ENCODE measurements around the gene CD58. TPM values are rescaled to one million over a fixed set of nuclear protein-coding genes. Genes with fewer than 3 reads are reported as not detected.
A peak's percentile ranks its signal among the peaks of the same experiment; 100 is the strongest.
"Not testable (repeated sequence)": the region's sequence is repeated elsewhere in the genome, so short reads cannot be mapped to it uniquely, and the experiment has no call there.

The CD58 gene
- polyA plus RNA-seq, 3 donors = 81.0 to 168 (median 128) TPM

DNA sequence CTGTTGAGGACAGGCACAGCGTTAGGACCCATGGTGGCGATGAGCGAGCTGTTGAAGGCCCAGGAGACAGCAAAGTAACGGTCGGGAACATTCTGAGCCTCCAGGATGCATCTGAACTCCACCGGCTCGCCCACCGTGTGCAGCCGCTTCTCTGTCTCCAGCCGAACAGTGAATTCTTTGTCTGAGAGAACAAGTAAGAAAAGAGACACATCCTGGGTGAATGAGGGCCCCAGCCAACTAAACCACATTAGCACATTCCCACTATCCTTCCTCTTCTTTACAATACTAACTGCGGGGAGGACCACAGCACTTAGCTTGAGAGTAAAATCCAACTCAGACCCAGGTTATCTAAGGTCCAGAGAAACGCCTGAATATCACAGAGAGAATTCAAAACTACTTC, 37.3 kb upstream of the CD58 start:
- H3K27ac ChIP-seq (ENCODE audit: low read depth in 1 of 2, low read length in 2 of 2); H3K4me3 Mint-ChIP-seq; H4K20me1 ChIP-seq (ENCODE audit: insufficient read depth, low read length); H3K9ac ChIP-seq (ENCODE audit: insufficient read depth, low read length, poor library complexity, severe bottlenecking); H3K36me3 Mint-ChIP-seq; H3K9me3 ChIP-seq (replicated peaks in 1 of 2; ENCODE audit: control insufficient read depth in 1 of 2, insufficient read depth in 1 of 2, low read length in 2 of 2); H3K4me2 ChIP-seq (replicated peaks; ENCODE audit: extremely low read depth, low read length, poor library complexity, severe bottlenecking); H3K27me3 Mint-ChIP-seq (ENCODE audit: low read depth in 3 of 3); H3K4me3 ChIP-seq (replicated peaks in 1 of 3; ENCODE audit: low read depth in 2 of 3, low read length in 3 of 3); H3K36me3 ChIP-seq (replicated peaks in 1 of 2; ENCODE audit: control insufficient read depth in 1 of 2, insufficient read depth in 2 of 2, low read length in 2 of 2); H3K9me3 Mint-ChIP-seq; H3K79me2 ChIP-seq (ENCODE audit: insufficient read depth, low read length); H2AFZ ChIP-seq (ENCODE audit: insufficient read depth, low read depth, low read length, poor library complexity, severe bottlenecking); H3K27me3 ChIP-seq (ENCODE audit: control insufficient read depth in 2 of 2, insufficient read depth in 2 of 2, low read length in 2 of 2); DNase-seq; intact Hi-C loops (cut with micrococcal nuclease): not testable (repeated sequence)
- 44% methylated on average over 2 of the region's 12 CpGs for WGBS (ENCODE audit: insufficient coverage)
- peak overlapping the region in 6 of 7 donors; percentile 15 to 97 (median 56) for H3K27ac Mint-ChIP-seq
- H3K4me1 ChIP-seq (ENCODE audit: control insufficient read depth in 1 of 2, insufficient read depth in 2 of 2, low read length in 2 of 2) = peaks cover 40 to 48% of the 10 kb centered on the region in 2 donors
- peaks cover 60% of the 10 kb centered on the region for H3K4me1 Mint-ChIP-seq

DNA sequence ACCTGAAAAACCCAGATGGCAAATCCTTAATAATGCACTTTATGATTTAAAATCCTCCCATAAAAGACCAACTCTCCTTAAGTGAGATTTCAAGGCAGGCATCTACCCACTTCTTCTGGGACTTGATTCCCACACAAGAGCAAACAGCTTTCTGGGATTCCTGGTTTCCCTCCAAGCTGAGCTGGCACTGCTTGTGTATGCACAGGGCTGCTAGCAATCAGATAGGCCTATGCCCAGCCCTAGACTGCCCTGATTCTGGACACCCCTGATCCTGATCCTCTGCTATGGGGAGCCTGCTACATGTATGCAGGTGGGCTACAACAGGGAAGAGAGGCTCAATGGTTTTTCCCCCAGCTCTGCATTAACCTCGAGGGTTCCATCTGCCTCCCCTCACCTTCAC, 36.6 kb upstream of the CD58 start:
- H3K79me2 ChIP-seq (ENCODE audit: insufficient read depth, low read length); H3K27me3 ChIP-seq (ENCODE audit: control insufficient read depth in 2 of 2, insufficient read depth in 2 of 2, low read length in 2 of 2); H3K9me3 Mint-ChIP-seq; DNase-seq; H3K9me3 ChIP-seq (replicated peaks in 1 of 2; ENCODE audit: control insufficient read depth in 1 of 2, insufficient read depth in 1 of 2, low read length in 2 of 2); H2AFZ ChIP-seq (ENCODE audit: insufficient read depth, low read depth, low read length, poor library complexity, severe bottlenecking); H4K20me1 ChIP-seq (ENCODE audit: insufficient read depth, low read length); intact Hi-C loops (cut with micrococcal nuclease); H3K36me3 ChIP-seq (replicated peaks in 1 of 2; ENCODE audit: control insufficient read depth in 1 of 2, insufficient read depth in 2 of 2, low read length in 2 of 2); H3K36me3 Mint-ChIP-seq; H3K27me3 Mint-ChIP-seq (ENCODE audit: low read depth in 3 of 3); H3K4me3 Mint-ChIP-seq; H3K4me2 ChIP-seq (replicated peaks; ENCODE audit: extremely low read depth, low read length, poor library complexity, severe bottlenecking); H3K9ac ChIP-seq (ENCODE audit: insufficient read depth, low read length, poor library complexity, severe bottlenecking); H3K4me3 ChIP-seq (replicated peaks in 1 of 3; ENCODE audit: low read depth in 2 of 3, low read length in 3 of 3): not testable (repeated sequence)
- H3K4me1 Mint-ChIP-seq = peaks cover 66% of the 10 kb centered on the region
- H3K27ac Mint-ChIP-seq = peak overlapping the region; percentile 41 to 97 (median 80)
- no CpG with 5 or more reads among the region's 1 CpG for WGBS (ENCODE audit: insufficient coverage)
- Histone ChIP-seq H3K4me1 (ENCODE audit: control insufficient read depth in 1 of 2, insufficient read depth in 2 of 2, low read length in 2 of 2) (peaks cover 44 to 53% of the 10 kb centered on the region in 2 donors), H3K27ac (ENCODE audit: low read depth in 1 of 2, low read length in 2 of 2) (peak overlapping the region in 1 of 2 donors; percentile 26)

DNA sequence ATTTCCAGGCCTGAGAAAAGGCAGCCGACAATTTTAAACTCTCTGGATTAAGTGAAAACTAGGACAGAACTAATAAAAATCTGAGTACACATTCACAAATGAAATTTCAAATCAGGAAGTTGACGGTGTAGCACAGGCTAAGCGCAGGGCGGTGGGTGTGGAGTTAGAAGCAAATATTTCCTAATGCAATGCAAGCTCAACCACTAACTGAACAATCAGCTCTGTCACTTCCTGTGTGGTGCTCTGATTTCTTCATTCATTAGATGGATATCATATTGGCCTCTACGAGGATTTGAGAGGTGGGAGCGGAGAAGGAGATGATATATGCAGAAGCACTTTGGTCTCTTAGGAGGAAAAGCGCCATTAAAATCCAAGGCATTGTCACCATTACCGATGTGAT, 35.2 kb upstream of the CD58 start:
- Histone ChIP-seq H3K27ac (ENCODE audit: low read depth in 1 of 2, low read length in 2 of 2) (peak overlapping the region; percentile 70 to 80), H3K4me2 (replicated peaks; ENCODE audit: extremely low read depth, low read length, poor library complexity, severe bottlenecking) (peak overlapping the region; percentile 36), H3K4me1 (ENCODE audit: control insufficient read depth in 1 of 2, insufficient read depth in 2 of 2, low read length in 2 of 2) (peaks cover 50 to 60% of the 10 kb centered on the region in 2 donors), H3K4me3 (replicated peaks in 1 of 3; ENCODE audit: low read depth in 2 of 3, low read length in 3 of 3) (peak overlapping the region in 1 of 3 experiments; percentile 19), H3K9ac (ENCODE audit: insufficient read depth, low read length, poor library complexity, severe bottlenecking) (peak overlapping the region; percentile 23)
- H3K9me3 ChIP-seq (replicated peaks in 1 of 2; ENCODE audit: control insufficient read depth in 1 of 2, insufficient read depth in 1 of 2, low read length in 2 of 2); H3K36me3 Mint-ChIP-seq; H3K27me3 ChIP-seq (ENCODE audit: control insufficient read depth in 2 of 2, insufficient read depth in 2 of 2, low read length in 2 of 2); H4K20me1 ChIP-seq (ENCODE audit: insufficient read depth, low read length); H2AFZ ChIP-seq (ENCODE audit: insufficient read depth, low read depth, low read length, poor library complexity, severe bottlenecking); H3K36me3 ChIP-seq (replicated peaks in 1 of 2; ENCODE audit: control insufficient read depth in 1 of 2, insufficient read depth in 2 of 2, low read length in 2 of 2); H3K79me2 ChIP-seq (ENCODE audit: insufficient read depth, low read length); H3K27me3 Mint-ChIP-seq (ENCODE audit: low read depth in 3 of 3); intact Hi-C loops (cut with micrococcal nuclease); H3K9me3 Mint-ChIP-seq: not testable (repeated sequence)
- Mint-ChIP-seq H3K4me1 (peaks cover 74% of the 10 kb centered on the region), H3K4me3 (peak overlapping the region; percentile 50 to 65), H3K27ac (peak overlapping the region; percentile 90 to 98 (median 96))
- WGBS (ENCODE audit: insufficient coverage) = 40% methylated on average over 1 of the region's 8 CpGs
- DNase-seq = peak; percentile 76 to 92 (median 88)

All from CD14-positive monocyte (primary cell).